Stimulated activated naive B cell treated with anti-CD40 and anti-IgM and Interleukin-4, amounts not matched to agents 10 μg/mL and 1 μg/mL and 100 μg/mL, for 72 hours (primary cell): Measurements from ENCODE around the gene CAPN14.

Experiments used
- ATAC-seq, 2 donors: fragments of 150-1000 bp; cut with Tn5 transposase; replicated peaks; 2 replicates each; pipeline ENCODE4 v1.10.0; 2021; ENCODE audit warnings: moderate library complexity in 1 of 2
- DNase-seq: peaks from one replicate; pipeline ENCODE4 v3.0.0; 2021
- H3K27ac Mint-ChIP-seq: one replicate; pipeline ENCODE4 v1.8.0; 2022; ENCODE audit warnings: mild to moderate bottlenecking, mixed read lengths
- H3K27me3 Mint-ChIP-seq, 2 donors: one replicate each; pipeline ENCODE4 v1.8.0; 2022; ENCODE audit warnings: mixed read lengths in 2 of 2
- H3K36me3 Mint-ChIP-seq, 2 donors: one replicate each; pipeline ENCODE4 v1.8.0; 2022; ENCODE audit warnings: mixed read lengths in 2 of 2, mild to moderate bottlenecking in 1 of 2
- H3K4me1 Mint-ChIP-seq, 2 donors: one replicate each; pipeline ENCODE4 v1.8.0; 2022; ENCODE audit warnings: mixed read lengths in 2 of 2, mild to moderate bottlenecking in 1 of 2
- H3K4me3 Mint-ChIP-seq, 2 donors: one replicate each; pipeline ENCODE4 v1.8.0; 2022; ENCODE audit warnings: mild to moderate bottlenecking in 2 of 2, mixed read lengths in 2 of 2, moderate library complexity in 1 of 2
- H3K9me3 Mint-ChIP-seq, 2 donors: one replicate each; pipeline ENCODE4 v1.8.0; 2022; ENCODE audit warnings: mixed read lengths in 2 of 2, mild to moderate bottlenecking in 1 of 2

Gene CAPN14

DNA sequence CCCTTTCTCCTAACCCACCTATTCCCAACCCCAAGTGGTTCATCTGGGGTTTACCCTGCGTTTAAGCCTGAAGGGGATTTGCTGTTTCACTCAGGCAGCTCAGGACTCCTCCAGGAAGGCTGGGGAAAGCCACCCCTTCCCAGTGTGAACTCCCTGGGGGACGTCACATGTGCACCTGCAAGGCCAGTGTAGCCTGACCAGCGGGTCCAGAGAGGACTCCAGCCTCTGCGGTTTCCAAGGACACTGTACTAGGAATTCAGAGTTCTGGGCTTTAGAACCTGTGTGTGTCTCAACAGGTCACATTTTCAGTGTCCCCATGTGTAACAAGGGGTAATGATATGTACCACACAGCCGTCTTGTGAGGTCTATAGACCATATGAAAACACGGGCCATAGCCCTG is 34.5 kb upstream of the CAPN14 start:
- Mint-ChIP-seq H3K4me1 (peaks cover 61 to 65% of the 10 kb centered on the region in 2 donors), H3K9me3 (peaks cover 0 to 4% of the 10 kb centered on the region in 2 donors), H3K36me3 (peaks cover 11 to 30% of the 10 kb centered on the region in 2 donors), H3K27me3 (no peaks in the 10 kb centered on the region), H3K27ac (no peak overlapping the region), H3K4me3 (no peak overlapping the region)
- ATAC-seq, result no peak
- no peak for DNase-seq

- Mint-ChIP-seq H3K4me3 (no peak overlapping the region), H3K27ac (peak overlapping the region; percentile 31), H3K9me3 (peaks cover 0 to 4% of the 10 kb centered on the region in 2 donors), H3K36me3 (peaks cover 11 to 33% of the 10 kb centered on the region in 2 donors), H3K27me3 (no peaks in the 10 kb centered on the region), H3K4me1 (peaks cover 53 to 59% of the 10 kb centered on the region in 2 donors)
- ATAC-seq (no peak), DNase-seq (no peak)
These were observed 33.7 kb upstream of the CAPN14 start for GRCh38 chr2:31251018-31251417.

DNA sequence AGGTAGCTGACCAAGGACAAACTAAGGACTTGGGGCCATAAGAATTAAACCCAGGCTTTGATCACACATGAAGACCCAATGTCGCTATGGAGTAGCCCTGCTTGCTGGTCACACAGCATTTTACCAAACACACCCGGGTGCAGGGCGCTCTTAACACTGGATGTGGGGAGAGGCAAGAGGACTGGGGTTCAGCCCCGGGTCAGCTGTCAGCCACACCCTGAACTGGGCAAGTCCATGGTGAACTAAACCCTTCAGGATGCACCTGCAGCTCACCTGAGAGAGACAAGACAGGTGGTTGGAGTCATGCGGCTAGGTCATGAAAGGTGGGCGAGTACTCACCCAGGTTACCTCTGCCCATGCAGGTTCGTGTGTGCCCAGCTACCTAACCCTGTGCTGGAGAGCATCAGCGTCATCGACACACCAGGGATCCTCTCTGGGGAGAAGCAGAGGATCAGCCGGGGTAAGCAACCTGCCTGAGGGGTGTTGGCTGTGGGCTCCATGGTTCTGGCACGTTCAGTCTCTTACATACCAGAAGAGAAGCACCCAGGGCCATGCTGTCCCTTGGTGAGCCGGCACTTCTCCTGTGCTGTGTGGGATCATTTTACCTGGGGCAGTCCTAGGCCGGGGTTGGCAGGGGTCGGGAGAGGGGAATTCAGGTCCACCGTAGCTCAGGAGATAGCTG is 31.8 kb upstream of the CAPN14 start:
- Mint-ChIP-seq H3K27me3 (no peaks in the 10 kb centered on the region), H3K27ac (peak overlapping the region; percentile 25), H3K9me3 (peaks cover 0 to 4% of the 10 kb centered on the region in 2 donors), H3K4me3 (no peak overlapping the region), H3K36me3 (peaks cover 16 to 40% of the 10 kb centered on the region in 2 donors), H3K4me1 (peaks cover 34 to 43% of the 10 kb centered on the region in 2 donors)
- ATAC-seq (no peak), DNase-seq (no peak)

DNA sequence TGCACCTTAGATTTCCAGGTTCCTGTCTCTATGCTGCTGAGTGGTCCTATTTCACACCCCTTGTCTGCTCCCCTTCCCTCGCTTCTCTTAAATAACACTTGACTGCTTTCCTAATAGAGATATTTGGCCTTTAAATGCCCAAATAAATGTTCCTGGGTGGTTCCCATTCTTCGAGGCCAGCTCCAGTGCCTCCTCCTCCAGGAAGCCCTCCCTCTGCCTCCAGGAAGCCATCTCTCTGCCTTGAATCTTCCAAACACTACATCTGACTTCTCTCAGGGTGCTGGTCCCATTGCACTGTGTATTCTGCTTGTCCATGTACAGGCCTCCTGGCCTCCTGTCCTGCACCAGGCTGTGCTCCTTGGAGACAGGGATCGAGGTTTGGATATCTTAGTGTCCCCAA is 30.8 kb upstream of the CAPN14 start:
- Mint-ChIP-seq H3K27me3 (no peaks in the 10 kb centered on the region), H3K36me3 (peaks cover 19 to 42% of the 10 kb centered on the region in 2 donors), H3K4me1 (peaks cover 24 to 35% of the 10 kb centered on the region in 2 donors), H3K4me3 (no peak overlapping the region), H3K27ac (no peak overlapping the region), H3K9me3 (peaks cover 0 to 4% of the 10 kb centered on the region in 2 donors)
- ATAC-seq (no peak), DNase-seq (no peak)

GRCh38 chr2:31247711-31248110 is 30.4 kb upstream of the CAPN14 start:
- Mint-ChIP-seq H3K9me3 (peaks cover 0 to 4% of the 10 kb centered on the region in 2 donors), H3K27ac (no peak overlapping the region), H3K4me3 (no peak overlapping the region), H3K36me3 (peaks cover 19 to 42% of the 10 kb centered on the region in 2 donors), H3K4me1 (peaks cover 20 to 34% of the 10 kb centered on the region in 2 donors), H3K27me3 (no peaks in the 10 kb centered on the region)
- DNase-seq (no peak), ATAC-seq (no peak)

DNA sequence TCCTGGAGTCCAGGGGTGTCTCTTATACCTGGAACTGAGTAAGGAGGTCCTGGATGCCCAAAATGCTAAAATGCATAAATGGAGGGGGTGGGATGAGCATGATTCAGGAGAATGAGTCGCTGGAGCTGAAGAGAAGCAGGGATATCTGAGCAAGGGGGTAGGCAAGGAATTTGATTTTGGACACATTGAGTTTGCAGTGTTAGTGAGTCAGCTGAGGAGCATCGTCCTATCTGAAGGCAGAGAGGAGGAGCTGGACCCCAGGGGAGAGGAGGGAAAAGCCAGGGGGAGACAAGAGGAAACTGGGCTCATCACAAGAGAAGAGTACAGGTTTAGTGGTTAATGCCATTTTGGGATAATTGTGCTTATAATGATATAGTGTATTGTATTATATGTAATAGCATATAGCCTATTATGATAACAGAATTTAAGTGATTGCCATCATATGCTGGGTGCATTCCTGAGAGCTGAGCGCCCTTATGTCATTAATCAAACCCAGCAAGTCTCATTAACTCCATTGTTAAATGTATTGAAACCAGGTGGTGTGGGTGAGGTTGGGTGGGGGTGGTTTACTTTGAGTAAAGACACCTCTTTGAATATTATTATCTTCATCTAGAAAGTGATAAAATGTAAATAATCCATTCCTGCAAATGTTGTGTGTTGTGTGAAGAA is 29.0 kb upstream of the CAPN14 start:
- DNase-seq, result no peak
- H3K36me3 Mint-ChIP-seq, result peaks cover 14 to 37% of the 10 kb centered on the region in 2 donors
- no peaks in the 10 kb centered on the region for H3K9me3 Mint-ChIP-seq
- H3K4me3 Mint-ChIP-seq, result no peak overlapping the region
- no peak overlapping the region for H3K27ac Mint-ChIP-seq
- no peak for ATAC-seq
- H3K27me3 Mint-ChIP-seq, result no peaks in the 10 kb centered on the region
- peaks cover 18 to 30% of the 10 kb centered on the region in 2 donors for H3K4me1 Mint-ChIP-seq

GRCh38 chr2:31244101-31244500 is 26.8 kb upstream of the CAPN14 start:
- no peak overlapping the region for H3K4me3 Mint-ChIP-seq
- no peaks in the 10 kb centered on the region for H3K27me3 Mint-ChIP-seq
- H3K4me1 Mint-ChIP-seq, result peaks cover 28 to 32% of the 10 kb centered on the region in 2 donors
- H3K9me3 Mint-ChIP-seq, result no peaks in the 10 kb centered on the region
- peaks cover 7 to 28% of the 10 kb centered on the region in 2 donors for H3K36me3 Mint-ChIP-seq
- H3K27ac Mint-ChIP-seq, result no peak overlapping the region
- DNase-seq (no peak), ATAC-seq (no peak)

DNA sequence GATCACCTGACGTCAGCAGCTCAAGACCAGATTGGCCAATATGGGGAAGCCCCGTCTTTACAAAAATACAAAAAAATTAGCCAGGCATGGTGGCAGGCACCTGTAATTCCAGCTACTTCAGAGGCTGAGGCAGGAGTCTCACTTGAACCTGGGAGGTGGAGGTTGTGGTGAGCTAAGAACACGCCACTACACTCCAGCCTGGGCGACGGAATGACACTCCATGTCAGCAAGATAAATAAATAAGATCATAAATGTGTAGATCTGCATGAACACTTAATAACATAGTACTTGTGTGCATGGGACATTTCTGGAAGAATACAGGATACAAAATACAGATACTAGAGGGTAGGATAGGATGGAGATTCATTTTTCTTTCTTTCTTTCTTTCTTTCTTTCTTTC is 25.7 kb upstream of the CAPN14 start:
- peaks cover 28 to 29% of the 10 kb centered on the region in 2 donors for H3K4me1 Mint-ChIP-seq
- H3K27ac Mint-ChIP-seq, result no peak overlapping the region
- no peaks in the 10 kb centered on the region for H3K9me3 Mint-ChIP-seq
- no peak overlapping the region for H3K4me3 Mint-ChIP-seq
- DNase-seq, result no peak
- H3K36me3 Mint-ChIP-seq, result peaks cover 7 to 21% of the 10 kb centered on the region in 2 donors
- ATAC-seq, result no peak
- H3K27me3 Mint-ChIP-seq, result no peaks in the 10 kb centered on the region

- H3K9me3 Mint-ChIP-seq, result no peaks in the 10 kb centered on the region
- no peak overlapping the region for H3K4me3 Mint-ChIP-seq
- ATAC-seq, result peak; percentile 48 to 85
- H3K27me3 Mint-ChIP-seq, result no peaks in the 10 kb centered on the region
- H3K27ac Mint-ChIP-seq, result peak overlapping the region; percentile 33
- DNase-seq, result peak; percentile 29
- peaks cover 7 to 15% of the 10 kb centered on the region in 2 donors for H3K36me3 Mint-ChIP-seq
- peaks cover 28 to 32% of the 10 kb centered on the region in 2 donors for H3K4me1 Mint-ChIP-seq
These were observed 24.4 kb upstream of the CAPN14 start for GRCh38 chr2:31241625-31242270.

DNA sequence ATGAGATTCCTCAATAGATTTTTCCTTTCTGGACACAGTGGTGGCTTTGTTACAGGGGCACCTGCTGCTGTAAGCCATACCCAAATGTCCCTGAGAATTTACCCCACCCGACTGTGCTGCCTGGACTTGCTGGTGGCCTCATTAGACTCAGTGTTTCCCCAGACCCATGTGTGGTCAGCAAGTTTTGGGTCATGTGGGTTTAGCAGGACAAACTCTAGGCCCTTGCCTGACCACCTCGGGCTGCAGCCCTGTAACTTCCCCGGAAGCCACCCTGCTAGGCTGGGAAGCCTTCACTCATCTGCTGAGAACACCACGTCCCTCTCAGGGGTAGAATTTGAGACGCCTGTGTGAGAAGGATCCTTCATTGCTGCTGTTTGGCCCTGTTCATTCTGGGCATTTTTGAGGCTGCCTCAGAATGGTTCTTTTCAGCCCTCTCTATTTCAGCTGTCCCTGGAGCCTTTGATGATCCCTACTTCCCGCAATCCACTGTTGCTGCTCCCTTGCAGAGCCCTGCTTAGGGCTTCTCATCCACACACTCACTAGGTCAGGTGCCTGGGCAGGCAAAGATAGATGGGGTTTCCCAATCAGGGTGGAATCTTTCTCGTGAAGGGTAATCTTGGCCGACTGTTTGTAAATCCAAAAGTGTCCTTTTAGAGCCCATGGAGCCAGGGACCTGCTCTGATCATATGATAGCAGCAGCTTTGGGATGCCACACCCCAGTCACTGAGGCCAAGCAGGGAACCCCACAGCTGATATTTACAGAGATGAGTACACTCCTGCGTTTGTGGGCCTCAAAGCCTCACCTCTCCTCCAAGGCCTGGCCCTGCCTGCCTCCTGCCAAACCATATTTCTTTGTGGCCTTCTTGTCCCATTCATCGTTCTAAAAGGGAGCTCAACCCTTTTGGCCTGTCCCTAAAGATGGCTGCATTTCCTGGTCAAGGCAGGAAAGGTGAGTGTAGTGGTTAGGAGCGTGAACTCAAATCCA is 23.4 kb upstream of the CAPN14 start:
- peak overlapping the region; percentile 57 for H3K27ac Mint-ChIP-seq
- H3K4me1 Mint-ChIP-seq, result peaks cover 25 to 37% of the 10 kb centered on the region in 2 donors
- no peak overlapping the region for H3K4me3 Mint-ChIP-seq
- peaks cover 7 to 10% of the 10 kb centered on the region in 2 donors for H3K36me3 Mint-ChIP-seq
- ATAC-seq, result no peak
- H3K27me3 Mint-ChIP-seq, result no peaks in the 10 kb centered on the region
- no peak for DNase-seq
- H3K9me3 Mint-ChIP-seq, result no peaks in the 10 kb centered on the region

GRCh38 chr2:31239593-31240177 is 22.4 kb upstream of the CAPN14 start:
- no peaks in the 10 kb centered on the region for H3K9me3 Mint-ChIP-seq
- no peaks in the 10 kb centered on the region for H3K27me3 Mint-ChIP-seq
- peak overlapping the region; percentile 9 for H3K27ac Mint-ChIP-seq
- ATAC-seq (no peak), DNase-seq (no peak)
- H3K4me1 Mint-ChIP-seq, result peaks cover 33 to 47% of the 10 kb centered on the region in 2 donors
- no peak overlapping the region for H3K4me3 Mint-ChIP-seq
- peaks cover 7 to 10% of the 10 kb centered on the region in 2 donors for H3K36me3 Mint-ChIP-seq

DNA sequence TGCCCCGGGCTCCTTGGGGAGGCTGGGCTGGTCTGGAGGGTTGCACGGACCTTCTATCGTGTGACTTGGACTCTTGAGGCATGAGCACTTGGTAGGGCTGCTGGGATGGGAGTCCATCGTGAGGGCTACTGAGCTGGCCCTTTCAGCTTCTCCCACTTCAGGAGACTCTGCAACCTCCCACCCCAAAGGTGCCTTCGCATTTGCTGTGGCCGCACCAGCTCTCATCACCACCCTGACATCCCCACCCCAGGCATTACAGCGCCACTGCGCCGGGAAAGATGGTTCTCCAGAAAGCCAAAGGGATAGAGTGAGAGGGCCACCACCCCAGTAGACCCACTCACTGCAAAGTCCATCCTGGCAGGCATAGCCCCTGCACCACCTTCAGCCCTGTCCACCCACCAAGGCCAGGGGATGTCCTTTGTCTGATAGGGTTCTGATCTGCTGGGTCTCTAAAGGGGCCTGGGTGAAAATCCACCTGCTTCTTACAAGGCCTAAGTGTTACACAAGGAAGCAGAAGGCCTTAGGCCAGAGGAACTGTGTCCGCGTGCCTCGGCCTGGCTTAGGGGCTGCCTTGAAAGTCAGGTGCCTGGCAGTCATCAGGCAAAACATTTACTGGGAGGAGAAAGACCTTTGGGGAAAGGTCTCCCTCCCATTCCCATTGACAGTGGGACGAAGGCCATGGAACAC is 21.7 kb upstream of the CAPN14 start:
- Mint-ChIP-seq H3K4me1 (peaks cover 34 to 50% of the 10 kb centered on the region in 2 donors), H3K27ac (peak overlapping the region; percentile 9), H3K4me3 (no peak overlapping the region), H3K27me3 (no peaks in the 10 kb centered on the region), H3K36me3 (peaks cover 1 to 4% of the 10 kb centered on the region in 2 donors), H3K9me3 (no peaks in the 10 kb centered on the region)
- DNase-seq (no peak), ATAC-seq (no peak)
